GM19455 (cell line): ENCODE results near the gene TCERG1L.
"Not testable (repeated sequence)": the region's sequence is repeated elsewhere in the genome, so short reads cannot be mapped to it uniquely, and the experiment has no call there.

Experiments used
- ATAC-seq: cut with Tn5 transposase; IDR thresholded peaks from one replicate; pipeline ENCODE4 v1.9.1; 2021; ENCODE audit not compliant: unreplicated experiment

Gene TCERG1L

GRCh38 chr10:131111007-131111406 lies 200.5 kb downstream of the TCERG1L start:
- ATAC-seq = no peak

GRCh38 chr10:131110241-131110783 lies 201.2 kb downstream of the TCERG1L start:
- no peak for ATAC-seq

DNA sequence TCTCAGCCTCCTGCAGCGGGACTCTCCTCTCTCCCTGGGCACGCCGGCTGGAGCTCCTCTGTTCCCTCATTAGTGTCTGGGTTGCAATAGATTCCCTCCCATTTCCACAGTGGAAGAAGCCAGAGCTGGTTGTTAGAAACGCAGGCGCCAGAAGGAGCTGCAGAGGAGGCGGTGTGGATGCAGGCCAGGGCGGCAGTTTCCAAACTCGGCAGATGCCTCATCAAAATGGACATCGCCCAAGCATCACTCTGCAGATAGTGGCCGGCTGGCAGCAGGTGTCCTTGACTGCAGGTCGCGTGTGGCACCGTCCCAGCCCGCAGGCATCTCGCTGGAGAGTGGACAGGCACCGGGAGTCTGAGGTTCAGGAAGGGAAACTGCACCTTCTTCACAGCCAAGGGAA lies 201.8 kb downstream of the TCERG1L start:
- no peak for ATAC-seq

DNA sequence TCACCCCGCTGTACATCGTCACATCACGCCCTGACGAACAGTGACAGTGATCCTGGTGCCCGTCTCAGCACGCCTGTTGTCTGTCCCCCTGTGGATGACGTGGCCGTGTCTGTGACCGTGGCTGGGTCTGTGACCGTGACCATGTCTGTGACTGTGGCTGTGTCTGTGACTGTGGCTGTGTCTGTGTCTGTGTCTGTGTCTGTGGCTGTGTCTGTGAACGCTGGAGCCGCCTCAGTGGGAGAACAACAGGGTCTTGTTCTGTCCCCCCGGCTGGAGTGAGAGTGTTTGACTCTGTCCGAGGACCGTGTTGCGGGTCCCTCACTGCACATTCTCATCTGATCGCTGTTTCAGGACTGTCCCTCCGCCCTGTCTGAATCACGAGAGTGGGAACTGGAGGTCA lies 202.2 kb downstream of the TCERG1L start:
- ATAC-seq = no peak

- ATAC-seq = no peak
Measured at GRCh38 chr10:131107970-131108369, 203.6 kb downstream of the TCERG1L start.

DNA sequence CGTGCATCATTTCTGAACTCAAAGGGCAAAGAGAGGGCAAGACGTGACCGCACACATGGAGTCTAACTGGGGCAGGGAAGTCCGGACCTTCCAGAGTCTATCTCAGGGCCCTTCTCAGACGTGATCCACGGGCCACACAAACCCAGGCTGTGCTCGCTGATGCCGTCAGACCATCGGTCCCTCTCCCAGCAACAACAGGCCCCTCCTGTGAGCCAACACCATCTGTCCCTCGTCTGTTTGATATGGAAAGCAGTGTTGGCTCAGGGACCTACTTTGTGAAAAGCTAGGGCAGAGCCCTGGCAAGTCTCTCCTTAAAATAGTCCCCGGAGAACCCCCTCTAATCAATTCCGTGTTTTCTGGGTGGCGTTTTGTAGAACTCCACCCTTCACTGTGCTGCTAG lies 208.8 kb downstream of the TCERG1L start:
- ATAC-seq = no peak

- no peak for ATAC-seq
Measured at GRCh38 chr10:131102147-131102546, 209.4 kb downstream of the TCERG1L start.

DNA sequence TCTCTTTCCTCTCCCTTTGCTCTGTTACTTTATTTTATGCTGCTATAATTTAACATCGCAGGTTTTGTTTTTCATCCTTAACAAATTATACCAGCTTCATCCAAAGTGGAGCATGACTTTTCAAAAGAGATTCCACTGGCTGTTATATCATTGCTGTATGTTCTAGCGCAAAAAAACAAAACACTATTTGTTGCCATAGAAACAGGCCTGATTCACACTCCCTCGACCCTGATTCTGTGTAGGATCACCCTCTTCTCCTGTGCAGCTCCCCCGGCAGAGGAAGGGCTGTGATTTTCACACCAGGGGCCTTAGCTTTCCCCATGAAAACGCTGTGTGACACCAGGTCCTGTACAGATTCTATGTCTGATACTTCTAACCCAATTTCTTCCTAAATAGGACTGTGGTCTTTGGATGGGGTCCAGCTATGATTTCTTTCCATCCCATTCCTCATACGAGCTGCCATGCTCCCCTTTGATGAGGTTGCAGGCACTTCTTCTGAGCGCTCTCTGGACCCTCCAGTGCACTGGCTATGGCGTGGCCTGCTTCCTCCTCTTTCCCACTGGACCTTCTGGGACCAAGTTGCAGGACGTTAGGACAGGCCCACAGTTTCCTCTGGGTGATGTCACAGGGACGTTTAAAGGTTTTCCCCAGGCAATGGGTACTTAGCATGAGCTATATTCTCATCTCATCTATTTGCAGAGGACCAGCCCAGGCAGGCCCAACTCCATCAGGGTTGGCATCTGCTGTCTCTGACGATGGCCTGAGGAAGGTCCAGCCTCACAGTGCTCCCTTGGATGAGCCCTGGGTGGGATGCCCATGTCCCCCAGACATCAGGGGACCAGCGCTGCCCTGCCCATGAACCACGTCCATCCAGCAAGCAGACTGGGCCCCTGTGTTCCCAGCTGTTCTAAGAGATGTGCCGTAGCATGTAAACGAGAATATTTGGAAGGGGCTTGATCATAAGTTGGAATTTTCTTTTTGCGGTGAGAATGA lies 210.8 kb downstream of the TCERG1L start:
- ATAC-seq = not testable (repeated sequence)

DNA sequence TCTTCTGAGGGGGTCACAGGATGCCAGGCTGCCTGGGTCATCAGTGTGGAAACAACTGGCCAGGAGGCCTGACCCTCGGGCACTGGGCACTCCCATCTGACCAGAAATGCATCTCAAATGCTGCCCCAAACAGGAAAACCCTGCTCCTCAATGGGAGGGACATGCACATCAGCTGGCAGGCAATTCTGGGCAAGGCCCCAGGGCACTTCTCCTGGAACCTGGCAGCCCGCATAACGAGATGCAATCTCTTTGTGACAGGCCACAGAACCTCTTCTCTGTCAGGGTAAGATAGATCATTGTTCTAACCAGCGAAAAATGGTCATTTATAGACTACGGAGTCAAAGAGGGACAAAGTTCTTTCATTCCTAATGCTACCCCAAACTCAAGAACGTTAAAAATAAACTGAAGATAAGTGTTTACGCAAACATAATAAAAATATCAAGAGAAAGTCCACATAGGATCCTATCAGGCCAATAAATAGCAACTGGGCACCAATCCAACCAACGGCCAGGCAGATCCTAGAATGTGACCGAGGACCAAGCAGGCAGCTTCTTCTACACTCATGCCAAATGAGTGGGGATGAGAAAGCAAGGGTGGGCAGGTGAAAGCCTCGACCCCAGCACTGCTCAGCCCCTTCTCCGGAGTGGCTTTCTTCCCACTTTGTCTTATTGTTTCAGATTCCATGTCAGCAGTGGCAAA lies 212.3 kb downstream of the TCERG1L start:
- ATAC-seq = no peak

GRCh38 chr10:131098416-131098952 lies 213.0 kb downstream of the TCERG1L start:
- ATAC-seq = no peak

DNA sequence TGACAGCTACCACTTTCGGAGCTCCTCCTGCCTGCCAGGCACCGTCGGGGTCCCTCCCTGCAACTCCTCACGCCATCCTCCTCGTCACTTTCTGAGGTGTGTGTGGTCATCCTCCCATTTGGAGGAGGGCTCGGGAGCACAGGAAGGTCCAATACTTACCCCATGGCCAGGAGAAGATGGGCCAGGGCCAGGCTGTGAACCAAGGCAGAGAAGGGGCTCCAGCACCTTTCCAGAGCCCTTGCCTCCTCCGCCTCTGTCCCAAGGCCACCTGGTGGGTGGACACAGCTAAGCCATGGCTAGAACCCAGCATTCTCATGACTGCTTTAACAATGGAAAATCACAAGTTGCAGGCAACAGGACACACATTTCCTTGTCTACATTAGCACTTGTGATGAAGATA lies 215.5 kb downstream of the TCERG1L start:
- no peak for ATAC-seq

- no peak for ATAC-seq
Measured at GRCh38 chr10:131095313-131095580, 216.3 kb downstream of the TCERG1L start.

- ATAC-seq = no peak
Measured at GRCh38 chr10:131094527-131095312, 216.8 kb downstream of the TCERG1L start.

DNA sequence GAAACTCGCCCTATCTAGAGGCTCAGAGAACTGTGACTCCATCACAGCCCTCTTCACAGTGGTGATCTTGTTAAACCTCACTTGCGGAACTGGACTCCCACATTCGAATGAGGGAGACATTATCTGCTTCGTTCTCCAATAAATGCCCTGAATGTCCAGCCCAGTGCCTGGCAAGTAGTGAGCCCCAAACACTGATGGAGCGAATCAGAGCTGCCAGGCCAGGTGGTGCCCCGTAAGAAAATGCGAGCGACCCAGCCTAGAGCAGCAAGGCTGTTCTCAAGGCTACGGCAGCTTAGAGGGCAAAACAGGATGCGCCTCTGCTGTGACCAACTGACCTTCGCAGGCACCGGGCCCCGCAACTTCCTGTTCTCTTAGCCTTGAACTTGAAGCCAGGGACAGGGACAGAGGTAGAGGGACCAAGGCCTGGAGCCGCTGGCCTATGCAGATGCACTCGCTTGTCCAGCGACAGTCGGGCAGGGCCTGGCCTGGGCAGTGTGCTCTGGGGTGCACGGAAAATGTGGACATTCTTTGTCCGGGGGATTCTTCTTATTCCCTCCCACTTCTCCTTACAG lies 217.6 kb downstream of the TCERG1L start:
- no peak for ATAC-seq

GRCh38 chr10:131093346-131093745 lies 218.2 kb downstream of the TCERG1L start:
- ATAC-seq = no peak

DNA sequence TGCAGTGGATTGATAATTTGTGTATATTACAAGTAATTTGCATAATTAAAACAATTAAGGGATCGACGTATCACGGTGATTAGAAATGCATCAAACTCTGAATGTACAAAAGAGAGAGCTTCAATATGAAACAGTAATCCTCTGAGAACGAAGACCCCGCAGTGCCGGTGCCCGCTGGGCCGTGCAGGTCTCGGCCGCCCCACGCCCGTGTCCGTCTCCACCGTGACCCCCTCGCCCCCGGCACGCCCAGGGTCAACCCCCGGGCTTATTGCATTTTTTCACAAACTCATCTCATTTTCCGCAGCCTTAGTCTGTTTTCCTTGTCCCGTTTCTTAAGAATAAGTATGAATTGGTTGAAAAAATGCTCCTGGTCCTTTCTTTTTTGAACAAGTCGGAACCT lies 218.6 kb downstream of the TCERG1L start:
- ATAC-seq = no peak

GRCh38 chr10:131092386-131092785 lies 219.1 kb downstream of the TCERG1L start:
- no peak for ATAC-seq

GRCh38 chr10:131091682-131092081 lies 219.8 kb downstream of the TCERG1L start:
- ATAC-seq = no peak

DNA sequence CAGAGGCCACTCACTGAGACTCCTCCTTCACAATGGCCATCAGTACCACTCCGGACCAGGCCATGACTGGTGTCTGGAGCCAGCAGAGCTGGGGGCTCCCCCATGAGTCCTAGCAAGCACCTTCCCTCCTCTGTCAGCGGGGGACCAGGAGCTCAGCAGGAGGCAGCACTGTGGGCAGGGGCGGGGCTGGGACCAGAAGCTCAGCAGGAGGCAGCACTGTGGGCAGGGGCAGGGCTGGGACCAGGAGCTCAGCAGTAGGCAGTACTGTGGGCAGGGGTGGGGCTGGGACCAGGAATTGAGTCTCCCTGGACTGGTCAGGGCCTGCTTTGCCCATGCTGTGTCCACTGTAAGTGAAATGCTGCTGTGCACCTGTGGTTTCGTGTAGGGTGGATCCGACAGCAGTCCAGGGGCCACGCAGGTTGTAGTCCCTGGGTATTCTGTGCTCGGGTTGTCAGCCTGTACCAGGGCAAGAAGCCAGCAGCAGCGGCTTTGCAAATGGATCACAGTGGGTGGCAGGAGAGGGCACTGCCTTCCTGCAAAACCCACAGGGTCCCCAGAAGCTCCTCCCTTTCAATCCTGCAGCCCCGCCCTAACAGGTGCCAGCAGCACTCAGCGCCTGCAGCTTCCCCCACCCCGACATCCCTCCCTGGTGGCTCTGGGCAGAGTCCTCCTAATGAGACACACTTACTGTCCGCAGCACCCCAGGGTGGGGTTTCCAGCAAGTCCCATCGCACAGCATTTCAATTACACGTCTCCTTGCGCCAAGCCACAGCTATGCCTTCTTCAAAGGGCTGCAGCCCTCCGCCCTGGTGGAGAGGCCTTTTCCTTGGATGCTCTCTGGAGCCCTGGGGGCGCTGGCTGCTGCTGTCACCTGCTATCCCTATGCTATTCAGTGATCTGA lies 220.5 kb downstream of the TCERG1L start:
- no peak for ATAC-seq

- ATAC-seq = no peak
Measured at GRCh38 chr10:131089861-131090260, 221.7 kb downstream of the TCERG1L start.
